Fibroblast of lung (primary cell): ENCODE results near the gene COL19A1. TPM values are rescaled to one million over a fixed set of nuclear protein-coding genes. Genes with fewer than 3 reads are reported as not detected.
A peak's percentile ranks its signal among the peaks of the same experiment; 100 is the strongest.

Experiments
- DNase-seq, 2 donors: peaks; one replicate each; pipeline versions ENCODE4 v3.0.0 to v3.0.0-alpha.2; 2010; ENCODE audit warnings: low read depth in 2 of 2
- H2AFZ ChIP-seq: 2 replicates; pipeline ENCODE4 v1.5.1; 2012; ENCODE audit warnings: low read length, control low read depth, inconsistent platforms
- H3K27ac ChIP-seq: 2 replicates; pipeline ENCODE4 v1.5.1; 2011; ENCODE audit warnings: low read length, control low read depth; ENCODE audit not compliant: insufficient read depth
- H3K27me3 ChIP-seq: 2 replicates; pipeline ENCODE4 v1.5.1; 2011; ENCODE audit warnings: mild to moderate bottlenecking, low read length; ENCODE audit not compliant: control insufficient read depth, insufficient read depth
- H3K36me3 ChIP-seq: 2 replicates; pipeline ENCODE4 v1.5.1; 2011; ENCODE audit warnings: low read length; ENCODE audit not compliant: control insufficient read depth, insufficient read depth
- H3K4me1 ChIP-seq: 2 replicates; pipeline ENCODE4 v1.5.1; 2011; ENCODE audit warnings: low read length; ENCODE audit not compliant: control insufficient read depth, insufficient read depth; ENCODE audit errors: extremely low read depth
- H3K4me2 ChIP-seq: 2 replicates; pipeline ENCODE4 v1.5.1; 2011; ENCODE audit warnings: low read length, control low read depth; ENCODE audit not compliant: insufficient read depth; ENCODE audit errors: extremely low read depth
- H3K4me3 ChIP-seq, 4 experiments: fragments of 200-600 bp in 1 of 4; sonication (generic) in 1 of 4; replicated peaks in 1 of 4; 2 replicates each; pipeline ENCODE4 v1.5.1; 2011 to 2016; ENCODE audit warnings: low read length in 4 of 4, low read depth in 3 of 4, mild to moderate bottlenecking in 3 of 4, control low read depth in 2 of 4, inconsistent platforms in 1 of 4, mixed read lengths in 1 of 4; ENCODE audit not compliant: insufficient read depth in 1 of 4; ENCODE audit errors: control extremely low read depth in 1 of 4
- H3K79me2 ChIP-seq: 2 replicates; pipeline ENCODE4 v1.5.1; 2012; ENCODE audit warnings: mild to moderate bottlenecking, low read length, inconsistent platforms; ENCODE audit not compliant: control insufficient read depth, insufficient read depth
- H3K9ac ChIP-seq: 2 replicates; pipeline ENCODE4 v1.5.1; 2011; ENCODE audit warnings: mild to moderate bottlenecking, low read length, control low read depth; ENCODE audit not compliant: insufficient read depth
- H3K9me3 ChIP-seq: 2 replicates; pipeline ENCODE4 v1.5.1; 2012; ENCODE audit warnings: low read depth, low read length; ENCODE audit not compliant: control insufficient read depth, insufficient read depth
- H4K20me1 ChIP-seq: 2 replicates; pipeline ENCODE4 v1.5.1; 2011; ENCODE audit warnings: low read length; ENCODE audit not compliant: control insufficient read depth, insufficient read depth; ENCODE audit errors: extremely low read depth
- EZH2 ChIP-seq: IDR thresholded peaks from 2 replicates; pipeline ENCODE4 v1.5.1; 2012; ENCODE audit warnings: low read length, control low read depth, mild to moderate bottlenecking; ENCODE audit errors: missing control alignments
- polyA plus RNA-seq, 2 donors: library from polyadenylated mRNA; depleted of rRNA in 1 of 2; stranded (reverse) in 1 of 2; unstranded in 1 of 2; fragments of >200 nt; gene quantifications; 2 replicates each; pipeline ENCODE4 v1.2.1, GENCODE V29; 2011 to 2012; ENCODE audit warnings: missing spikeins in 1 of 2
- total RNA-seq: library from RNA; depleted of rRNA; stranded (reverse); fragments of >200 nt; gene quantifications from 2 replicates; pipeline ENCODE4 v1.2.1, GENCODE V29; 2014
- TF ChIP-seq, protein P1 (sequence below), 2 donors: IDR thresholded peaks in 1 of 2; conservative IDR thresholded peaks in 1 of 2; 1 replicate in 1 of 2; 2 replicates in 1 of 2; pipeline ENCODE4 v1.5.1; 2011 to 2012; ENCODE audit warnings: low read length in 2 of 2, control low read depth in 1 of 2, inconsistent platforms in 1 of 2, low read depth in 1 of 2, mild to moderate bottlenecking in 1 of 2

The COL19A1 gene
- total and polyA plus RNA-seq, 2 donors (not counting 1 experiment from before 2014, with no cell fraction given) = 0.01 TPM; not detected in 1

GRCh38 chr6:69894578-69895347, 28.4 kb downstream of the COL19A1 start:
- Histone ChIP-seq H2AFZ (no peak overlapping the region), H4K20me1 (no peaks in the 10 kb centered on the region), H3K79me2 (no peaks in the 10 kb centered on the region), H3K9me3 (no peaks in the 10 kb centered on the region), H3K4me1 (no peaks in the 10 kb centered on the region), H3K27ac (no peak overlapping the region), H3K36me3 (no peaks in the 10 kb centered on the region), H3K9ac (no peak overlapping the region), H3K27me3 (no peaks in the 10 kb centered on the region), H3K4me3 (no peak overlapping the region), H3K4me2 (no peak overlapping the region)
- DNase-seq = peak; percentile 50 to 92
- TF ChIP-seq, protein P1, sequence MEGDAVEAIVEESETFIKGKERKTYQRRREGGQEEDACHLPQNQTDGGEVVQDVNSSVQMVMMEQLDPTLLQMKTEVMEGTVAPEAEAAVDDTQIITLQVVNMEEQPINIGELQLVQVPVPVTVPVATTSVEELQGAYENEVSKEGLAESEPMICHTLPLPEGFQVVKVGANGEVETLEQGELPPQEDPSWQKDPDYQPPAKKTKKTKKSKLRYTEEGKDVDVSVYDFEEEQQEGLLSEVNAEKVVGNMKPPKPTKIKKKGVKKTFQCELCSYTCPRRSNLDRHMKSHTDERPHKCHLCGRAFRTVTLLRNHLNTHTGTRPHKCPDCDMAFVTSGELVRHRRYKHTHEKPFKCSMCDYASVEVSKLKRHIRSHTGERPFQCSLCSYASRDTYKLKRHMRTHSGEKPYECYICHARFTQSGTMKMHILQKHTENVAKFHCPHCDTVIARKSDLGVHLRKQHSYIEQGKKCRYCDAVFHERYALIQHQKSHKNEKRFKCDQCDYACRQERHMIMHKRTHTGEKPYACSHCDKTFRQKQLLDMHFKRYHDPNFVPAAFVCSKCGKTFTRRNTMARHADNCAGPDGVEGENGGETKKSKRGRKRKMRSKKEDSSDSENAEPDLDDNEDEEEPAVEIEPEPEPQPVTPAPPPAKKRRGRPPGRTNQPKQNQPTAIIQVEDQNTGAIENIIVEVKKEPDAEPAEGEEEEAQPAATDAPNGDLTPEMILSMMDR (conservative IDR thresholded peaks at IDR 0.05 in 1 of 2, IDR thresholded peaks at IDR 0.05 in 1 of 2; ENCODE audit: low read depth in 1 of 2, low read length in 2 of 2) = no peak
- TF ChIP-seq EZH2 = no peak

- H4K20me1 ChIP-seq = no peaks in the 10 kb centered on the region
- H3K79me2 ChIP-seq = no peaks in the 10 kb centered on the region
- no peak for DNase-seq
- H2AFZ ChIP-seq = no peak overlapping the region
- H3K4me2 ChIP-seq = no peak overlapping the region
- no peaks in the 10 kb centered on the region for H3K27me3 ChIP-seq
- H3K9ac ChIP-seq = no peak overlapping the region
- no peak overlapping the region for H3K27ac ChIP-seq
- H3K4me1 ChIP-seq = no peaks in the 10 kb centered on the region
- TF ChIP-seq, protein P1 (conservative IDR thresholded peaks at IDR 0.05 in 1 of 2, IDR thresholded peaks at IDR 0.05 in 1 of 2; ENCODE audit: low read depth in 1 of 2, low read length in 2 of 2) = no peak
- TF ChIP-seq EZH2 = no peak
- no peaks in the 10 kb centered on the region for H3K9me3 ChIP-seq
- no peak overlapping the region for H3K4me3 ChIP-seq
- H3K36me3 ChIP-seq = no peaks in the 10 kb centered on the region
These were observed 29.0 kb downstream of the COL19A1 start for GRCh38 chr6:69895396-69895795.

DNA sequence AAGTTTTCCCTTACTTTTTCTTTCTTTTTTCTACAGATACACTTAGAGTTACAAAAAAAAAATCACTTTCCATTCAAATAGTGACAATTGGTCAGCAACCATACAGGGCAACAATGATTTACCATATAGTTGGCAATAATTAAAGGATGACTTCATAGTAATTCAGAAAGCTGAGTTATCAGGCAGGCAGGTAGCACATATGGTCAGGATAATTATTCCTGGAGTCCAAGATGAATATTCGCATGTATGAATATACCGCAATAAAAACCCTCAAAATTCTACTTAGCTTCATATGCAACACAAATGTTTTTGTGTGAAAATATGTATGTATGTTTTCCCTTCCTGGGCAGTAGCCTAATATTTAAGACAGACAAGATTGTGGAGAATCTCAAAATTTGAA, 34.5 kb downstream of the COL19A1 start:
- TF ChIP-seq, protein P1 (conservative IDR thresholded peaks at IDR 0.05 in 1 of 2, IDR thresholded peaks at IDR 0.05 in 1 of 2; ENCODE audit: low read depth in 1 of 2, low read length in 2 of 2) = no peak
- TF ChIP-seq EZH2 = no peak
- H3K27ac ChIP-seq = no peak overlapping the region
- H2AFZ ChIP-seq = no peak overlapping the region

More for the DNA sequence above, 34.5 kb downstream of the COL19A1 start:
- no peak overlapping the region for H3K4me3 ChIP-seq
- H3K9ac ChIP-seq = no peak overlapping the region
- H3K4me2 ChIP-seq = no peak overlapping the region
- no peaks in the 10 kb centered on the region for H3K79me2 ChIP-seq
- H3K36me3 ChIP-seq = no peaks in the 10 kb centered on the region
- no peaks in the 10 kb centered on the region for H3K27me3 ChIP-seq
- H4K20me1 ChIP-seq = no peaks in the 10 kb centered on the region
- no peaks in the 10 kb centered on the region for H3K4me1 ChIP-seq
- no peaks in the 10 kb centered on the region for H3K9me3 ChIP-seq
- DNase-seq = no peak
